Left ventricle myocardium inferior (tissue), 1 donor: ENCODE data around the gene GPC6. TPM values are rescaled to one million over a fixed set of nuclear protein-coding genes. Genes with fewer than 3 reads are reported as not detected.

Source experiments
- DNase-seq: peaks from one replicate; pipeline ENCODE4 v3.0.0-alpha.2; 2020
- H3K27ac ChIP-seq: fragments of 200-600 bp; replicated peaks from 2 replicates; pipeline ENCODE4 v1.8.0; 2021
- H3K27me3 ChIP-seq: fragments of 200-600 bp; 2 replicates; pipeline ENCODE4 v1.8.0; 2021; ENCODE audit warnings: low read depth
- H3K36me3 ChIP-seq: fragments of 200-600 bp; 2 replicates; pipeline ENCODE4 v1.8.0; 2021
- H3K4me1 ChIP-seq: fragments of 200-600 bp; 2 replicates; pipeline ENCODE4 v1.8.0; 2021
- H3K4me3 ChIP-seq: fragments of 200-600 bp; 2 replicates; pipeline ENCODE4 v1.8.0; 2021; ENCODE audit warnings: mild to moderate bottlenecking, moderate library complexity
- H3K9me3 ChIP-seq: fragments of 200-600 bp; replicated peaks from 2 replicates; pipeline ENCODE4 v1.8.0; 2021
- intact Hi-C: fragments of 100-400 bp; cut with micrococcal nuclease; formaldehyde crosslinking; loops from one replicate; pipeline ENCODE4 v1.11.0; 2022
- total RNA-seq: library from RNA; stranded (reverse); fragmentation: NEBNext Ultra II Directional; extraction: Animal tissue kit (Norgen Biotek cat#: 25700); gene quantifications from one replicate; pipeline ENCODE4 v1.2.1, GENCODE V29; 2021
- TF ChIP-seq, protein P1 (sequence below): fragments of 200-600 bp; IDR thresholded peaks from 2 replicates; pipeline ENCODE4 v1.8.0; 2021; ENCODE audit warnings: antibody characterized with exemption, mild to moderate bottlenecking, borderline replicate concordance
- donor health status: DM: no; HTN: yes; CAD: no; lungs with severe emphysema.

GPC6 gene
- total RNA-seq, 1 donor from 2014 or later: 1.8 TPM

DNA sequence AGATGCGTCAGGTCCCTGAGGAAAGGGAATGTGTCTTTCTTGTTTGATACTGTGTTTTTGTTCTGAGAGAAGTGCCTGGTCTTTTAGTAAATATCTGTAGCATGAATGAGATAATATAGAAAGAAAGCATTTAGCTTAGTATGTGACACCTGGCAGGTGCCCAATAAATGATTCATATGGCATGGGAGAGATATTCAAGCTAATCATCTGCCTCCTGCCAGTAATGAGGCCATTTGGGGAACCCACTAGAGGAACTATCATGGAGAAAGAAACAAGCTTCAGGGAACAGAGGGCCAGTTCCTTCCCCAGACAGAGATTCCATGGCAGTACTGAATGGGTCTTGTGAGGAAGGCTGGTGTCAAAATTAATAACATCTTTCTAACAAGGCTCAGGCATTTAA lies 648.9 kb downstream of the GPC6 start:
- intact Hi-C loops: no loop called here
- Histone ChIP-seq H3K27ac (no peak overlapping the region), H3K27me3 (no peaks in the 10 kb centered on the region), H3K9me3 (peaks cover 13% of the 10 kb centered on the region), H3K4me3 (no peak overlapping the region), H3K4me1 (no peaks in the 10 kb centered on the region), H3K36me3 (no peaks in the 10 kb centered on the region)
- DNase-seq: no peak
- TF ChIP-seq, protein P1, sequence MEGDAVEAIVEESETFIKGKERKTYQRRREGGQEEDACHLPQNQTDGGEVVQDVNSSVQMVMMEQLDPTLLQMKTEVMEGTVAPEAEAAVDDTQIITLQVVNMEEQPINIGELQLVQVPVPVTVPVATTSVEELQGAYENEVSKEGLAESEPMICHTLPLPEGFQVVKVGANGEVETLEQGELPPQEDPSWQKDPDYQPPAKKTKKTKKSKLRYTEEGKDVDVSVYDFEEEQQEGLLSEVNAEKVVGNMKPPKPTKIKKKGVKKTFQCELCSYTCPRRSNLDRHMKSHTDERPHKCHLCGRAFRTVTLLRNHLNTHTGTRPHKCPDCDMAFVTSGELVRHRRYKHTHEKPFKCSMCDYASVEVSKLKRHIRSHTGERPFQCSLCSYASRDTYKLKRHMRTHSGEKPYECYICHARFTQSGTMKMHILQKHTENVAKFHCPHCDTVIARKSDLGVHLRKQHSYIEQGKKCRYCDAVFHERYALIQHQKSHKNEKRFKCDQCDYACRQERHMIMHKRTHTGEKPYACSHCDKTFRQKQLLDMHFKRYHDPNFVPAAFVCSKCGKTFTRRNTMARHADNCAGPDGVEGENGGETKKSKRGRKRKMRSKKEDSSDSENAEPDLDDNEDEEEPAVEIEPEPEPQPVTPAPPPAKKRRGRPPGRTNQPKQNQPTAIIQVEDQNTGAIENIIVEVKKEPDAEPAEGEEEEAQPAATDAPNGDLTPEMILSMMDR: no peak

DNA sequence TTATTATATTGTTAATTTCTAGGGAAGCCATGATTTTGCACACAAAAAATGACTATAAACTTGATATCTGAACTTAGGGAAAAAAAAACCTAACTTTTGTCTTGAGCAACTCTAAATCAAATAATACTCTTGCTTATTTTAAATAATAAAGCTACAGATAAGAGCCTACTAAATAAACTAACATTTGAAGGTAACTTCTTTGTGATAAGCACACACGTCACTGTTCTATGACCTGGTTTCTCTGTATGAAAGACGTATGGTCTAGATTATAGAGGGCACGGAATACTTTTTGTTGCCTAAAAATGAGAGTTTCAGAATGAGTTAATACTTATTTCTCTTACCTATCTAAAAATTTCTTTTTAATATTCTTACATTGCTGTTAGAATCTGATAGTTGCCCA lies 649.6 kb downstream of the GPC6 start:
- Histone ChIP-seq H3K9me3 (peaks cover 13% of the 10 kb centered on the region), H3K27me3 (no peaks in the 10 kb centered on the region), H3K36me3 (no peaks in the 10 kb centered on the region), H3K4me1 (no peaks in the 10 kb centered on the region), H3K27ac (no peak overlapping the region), H3K4me3 (no peak overlapping the region)
- intact Hi-C loops: no loop called here
- DNase-seq: no peak
- TF ChIP-seq, protein P1: no peak

DNA sequence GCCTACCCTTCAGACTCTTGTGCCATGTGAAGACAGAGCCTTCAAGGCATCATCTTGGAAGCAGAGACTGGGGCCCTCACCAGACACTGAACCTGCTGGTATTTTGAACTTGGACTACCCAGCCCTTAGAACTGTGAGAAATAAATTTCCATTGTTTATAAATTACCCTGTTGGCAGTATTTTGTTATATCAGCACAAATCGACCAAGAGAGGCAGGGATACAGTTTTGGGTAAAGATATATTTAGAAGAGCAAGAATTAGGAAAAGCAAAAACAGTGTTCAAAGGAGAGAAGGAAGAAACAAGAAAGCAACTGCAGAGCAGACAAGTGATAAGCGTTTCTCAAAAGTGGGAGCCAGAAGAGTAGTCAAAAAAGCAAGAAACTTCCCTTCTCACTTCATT lies 652.1 kb downstream of the GPC6 start:
- intact Hi-C loops: no loop called here
- Histone ChIP-seq H3K9me3 (peaks cover 13% of the 10 kb centered on the region), H3K27ac (no peak overlapping the region), H3K36me3 (no peaks in the 10 kb centered on the region), H3K4me1 (no peaks in the 10 kb centered on the region), H3K4me3 (no peak overlapping the region), H3K27me3 (no peaks in the 10 kb centered on the region)
- TF ChIP-seq, protein P1: no peak
- DNase-seq: no peak

DNA sequence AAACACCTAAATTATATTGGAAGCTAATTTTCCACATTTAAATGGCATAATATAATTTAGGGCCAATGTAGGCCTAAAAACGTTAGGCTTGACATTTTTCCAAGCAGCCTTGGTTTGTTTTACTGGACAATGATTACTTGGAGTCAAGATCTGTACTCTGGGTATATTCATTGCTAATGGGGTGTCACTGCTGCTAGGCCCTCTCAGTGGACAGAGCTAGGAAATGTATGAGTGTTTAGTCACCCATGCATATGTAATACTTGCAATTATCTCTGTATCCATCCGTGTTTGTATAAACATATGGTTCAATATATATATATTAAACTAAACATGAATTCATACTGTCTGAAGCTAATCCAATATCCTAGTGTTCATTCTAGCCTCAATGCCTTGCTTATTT lies 654.8 kb downstream of the GPC6 start:
- intact Hi-C loops: no loop called here
- no peaks in the 10 kb centered on the region for H3K36me3 ChIP-seq
- DNase-seq: no peak

DNA sequence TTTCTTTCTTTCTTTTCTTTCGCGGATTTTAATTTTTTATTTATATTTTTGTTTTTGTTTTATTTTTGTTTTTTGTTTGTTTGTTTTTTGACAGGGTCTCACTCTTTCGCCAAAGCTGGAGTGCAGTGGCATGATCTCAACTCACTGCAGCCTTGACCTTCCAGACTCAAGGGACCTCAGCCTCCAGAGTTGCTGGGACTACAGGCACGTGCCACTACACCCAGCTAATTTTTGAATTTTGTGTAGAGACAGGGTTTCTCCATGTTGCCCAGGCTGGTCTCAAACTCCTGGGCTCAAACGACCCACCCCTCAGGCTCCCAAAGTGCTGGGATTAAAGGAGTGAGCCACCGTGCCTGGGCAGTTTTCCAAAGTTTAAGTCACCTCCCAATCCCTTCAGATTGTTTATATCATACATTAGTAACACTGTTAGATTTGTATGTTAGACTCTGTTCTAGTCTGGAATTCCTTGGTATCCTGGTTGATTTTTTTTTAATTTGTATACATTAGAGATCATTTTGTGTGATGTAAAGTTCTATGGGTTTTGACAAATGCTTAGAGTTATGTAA lies 655.6 kb downstream of the GPC6 start:
- no peaks in the 10 kb centered on the region for H3K36me3 ChIP-seq
- no peak overlapping the region for H3K4me3 ChIP-seq
- no peaks in the 10 kb centered on the region for H3K27me3 ChIP-seq
- no peaks in the 10 kb centered on the region for H3K4me1 ChIP-seq
- TF ChIP-seq, protein P1: no peak
- intact Hi-C loops: no loop called here
- peaks cover 13% of the 10 kb centered on the region for H3K9me3 ChIP-seq
- H3K27ac ChIP-seq: no peak overlapping the region
- no peak for DNase-seq

More for the DNA sequence above, 654.8 kb downstream of the GPC6 start:
- no peak overlapping the region for H3K4me3 ChIP-seq
- no peaks in the 10 kb centered on the region for H3K27me3 ChIP-seq
- no peak overlapping the region for H3K27ac ChIP-seq
- H3K9me3 ChIP-seq: peaks cover 13% of the 10 kb centered on the region
- no peaks in the 10 kb centered on the region for H3K4me1 ChIP-seq
- TF ChIP-seq, protein P1: no peak
